Astrocyte of the spinal cord (primary cell): ENCODE measurements around the gene TREM1.
A peak's percentile ranks its signal among the peaks of the same experiment; 100 is the strongest.
"Not testable (repeated sequence)": the region's sequence is repeated elsewhere in the genome, so short reads cannot be mapped to it uniquely, and the experiment has no call there.

Experiments used
- DNase-seq: peaks from one replicate; pipeline ENCODE4 v3.0.0; 2011; ENCODE audit warnings: low read depth, low spot score
- H3K4me3 ChIP-seq: 2 replicates; pipeline ENCODE4 v1.5.1; 2011; ENCODE audit warnings: low read depth, mild to moderate bottlenecking, low read length, moderate library complexity
- CTCF ChIP-seq: IDR thresholded peaks from 2 replicates; pipeline ENCODE4 v1.5.1; 2012; ENCODE audit warnings: low read depth, mild to moderate bottlenecking, low read length, inconsistent platforms
- in situ Hi-C: cut with HindIII; loops from 2 replicates; pipeline ENCODE4 v1.10.0; 2017; ENCODE audit warnings: low sequenced_read_pairs

The TREM1 gene

GRCh38 chr6:41318261-41318653 lies 31.8 kb upstream of the TREM1 start:
- no peak overlapping the region for H3K4me3 ChIP-seq
- DNase-seq = no peak
- TF ChIP-seq CTCF = no peak
- in situ Hi-C loops = no loop called here

DNA sequence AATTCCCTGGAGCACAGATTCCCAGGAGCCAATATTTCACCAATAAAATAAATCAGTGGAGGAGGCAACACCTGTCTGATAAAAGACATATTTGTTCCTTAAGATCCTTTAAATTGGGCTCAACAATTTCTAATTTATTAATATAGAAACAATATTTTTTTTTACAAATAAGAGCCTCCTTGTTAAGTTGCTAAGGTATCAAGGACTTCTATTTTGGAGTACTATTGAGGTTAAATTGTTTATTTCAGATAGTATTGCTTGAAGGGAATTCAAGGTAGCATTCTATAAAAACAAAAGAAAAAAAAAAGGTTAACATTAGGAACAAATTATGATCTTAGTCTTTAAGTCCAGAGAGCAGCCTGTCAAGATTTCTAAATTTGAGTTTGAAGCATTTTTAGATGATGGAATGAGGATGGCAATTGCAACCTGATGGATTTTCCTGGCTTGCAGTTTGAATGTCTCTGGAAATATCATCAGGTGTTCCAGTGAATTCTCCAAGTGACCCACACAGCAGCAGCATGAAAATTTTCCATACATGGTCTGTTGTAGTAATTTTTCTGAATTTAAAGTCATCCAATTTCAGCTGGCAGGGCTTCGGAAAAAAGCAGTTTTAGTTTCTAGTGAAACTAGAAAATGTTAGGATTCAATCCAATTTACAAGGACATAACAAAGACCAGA lies 29.6 kb upstream of the TREM1 start:
- in situ Hi-C loops = no loop called here
- no peak for TF ChIP-seq CTCF
- no peak overlapping the region for H3K4me3 ChIP-seq
- DNase-seq = no peak

- no peak for DNase-seq
- in situ Hi-C loops = no loop called here
Measured at GRCh38 chr6:41315203-41315602, 28.7 kb upstream of the TREM1 start.

GRCh38 chr6:41306187-41306854 lies 19.8 kb upstream of the TREM1 start:
- no peak overlapping the region for H3K4me3 ChIP-seq
- peak; percentile 36 for DNase-seq
- TF ChIP-seq CTCF = peak; percentile 47
- in situ Hi-C loops = no loop called here

More at GRCh38 chr6:41315203-41315602, 28.7 kb upstream of the TREM1 start:
- H3K4me3 ChIP-seq = no peak overlapping the region
- TF ChIP-seq CTCF = no peak

DNA sequence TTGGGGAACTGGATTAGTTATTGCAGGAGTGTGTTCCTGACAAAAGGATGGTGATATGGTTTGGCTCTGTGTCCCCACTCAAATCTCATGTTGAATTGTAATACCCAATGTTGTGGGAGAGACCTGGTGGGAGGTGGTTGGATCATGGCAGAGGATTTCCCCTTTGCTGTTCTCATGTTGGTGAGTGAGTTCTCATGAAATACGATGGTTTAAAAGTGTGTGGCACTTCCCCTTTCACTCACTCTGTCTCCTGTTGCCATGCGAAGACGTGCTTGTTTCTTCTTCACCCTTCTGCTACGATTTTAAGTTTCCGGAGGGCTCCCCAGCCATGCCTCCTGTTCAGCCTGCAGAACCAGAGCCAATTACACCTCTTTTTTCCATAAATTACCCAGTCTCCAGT lies 16.2 kb upstream of the TREM1 start:
- no peak overlapping the region for H3K4me3 ChIP-seq
- no peak for DNase-seq
- TF ChIP-seq CTCF = no peak
- in situ Hi-C loops = no loop called here

- in situ Hi-C loops = no loop called here
- TF ChIP-seq CTCF = no peak
- H3K4me3 ChIP-seq = no peak overlapping the region
- no peak for DNase-seq
Measured at GRCh38 chr6:41298785-41299502, 12.5 kb upstream of the TREM1 start.

- in situ Hi-C loops, DNase-seq, H3K4me3 ChIP-seq: not testable (repeated sequence)
Measured at GRCh38 chr6:41297248-41297647, 10.8 kb upstream of the TREM1 start.
